ENCODE results near the gene TRIP12.

The TRIP12 gene

DNA sequence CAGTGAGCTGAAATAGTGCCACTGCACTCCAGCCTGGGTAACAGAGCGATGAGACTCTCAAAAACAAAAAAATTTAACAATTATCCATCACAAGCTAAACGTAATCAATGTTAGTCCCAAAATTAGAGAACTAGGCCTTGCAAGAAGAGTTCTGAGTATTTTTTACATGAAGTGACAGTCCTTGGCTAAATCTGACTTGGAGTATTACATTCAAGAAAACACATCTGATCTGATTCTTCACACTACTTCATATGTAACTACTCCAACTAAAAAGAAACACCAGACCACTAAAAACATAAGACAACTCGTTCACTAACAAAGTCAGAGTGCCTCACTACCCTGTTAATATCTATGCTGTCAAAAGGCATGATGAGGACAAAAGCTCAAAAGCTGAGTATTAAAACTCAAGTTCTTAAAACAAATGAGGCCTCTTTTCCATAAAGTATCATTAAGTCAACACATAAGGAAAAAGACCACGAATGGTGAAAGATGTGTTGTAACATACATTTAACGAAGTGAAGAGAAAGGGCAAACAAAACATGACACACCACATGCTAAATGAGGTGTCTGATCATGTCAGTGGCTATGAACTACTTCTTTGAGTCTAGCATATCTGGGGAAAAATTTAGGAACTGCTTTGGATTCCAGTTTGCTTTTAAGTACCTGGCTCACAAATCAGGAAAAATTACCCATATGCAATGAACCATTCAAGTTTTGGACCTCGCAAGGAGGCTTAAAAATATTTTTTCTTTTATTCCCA, 42.4 kb downstream of the TRIP12 start:
- WGBS, 2 experiments = 95 to 96% methylated on average over 6 of the region's 6 CpGs
- Histone ChIP-seq H3K9me3 (ENCODE audit: control insufficient read depth, low read length) (no peaks in the 10 kb centered on the region), H3K27ac (ENCODE audit: insufficient read depth, low read depth, low read length, poor library complexity, severe bottlenecking) (no peak overlapping the region), H3K4me3 (ENCODE audit: insufficient read depth, low read depth, low read length) (no peak overlapping the region), H3K27me3 (ENCODE audit: control insufficient read depth, insufficient read depth, low read length, poor library complexity, severe bottlenecking) (no peaks in the 10 kb centered on the region), H3K36me3 (ENCODE audit: control insufficient read depth, insufficient read depth, low read length) (peaks cover 10% of the 10 kb centered on the region), H3K4me1 (ENCODE audit: control insufficient read depth, insufficient read depth, low read length) (no peaks in the 10 kb centered on the region)

GRCh38 chr2:229875549-229875948, 46.3 kb downstream of the TRIP12 start:
- Histone ChIP-seq H3K9me3 (ENCODE audit: control insufficient read depth, low read length) (no peaks in the 10 kb centered on the region), H3K27me3 (ENCODE audit: control insufficient read depth, insufficient read depth, low read length, poor library complexity, severe bottlenecking) (no peaks in the 10 kb centered on the region), H3K4me3 (ENCODE audit: insufficient read depth, low read depth, low read length) (no peak overlapping the region), H3K27ac (ENCODE audit: insufficient read depth, low read depth, low read length, poor library complexity, severe bottlenecking) (no peak overlapping the region), H3K36me3 (ENCODE audit: control insufficient read depth, insufficient read depth, low read length) (peaks cover 8% of the 10 kb centered on the region), H3K4me1 (ENCODE audit: control insufficient read depth, insufficient read depth, low read length) (no peaks in the 10 kb centered on the region)
- 77% methylated on average over 1 of the region's 2 CpGs; no CpG with 5 or more reads in 1 of the 2 experiments for WGBS, 2 experiments

- H3K9me3 ChIP-seq (ENCODE audit: control insufficient read depth, low read length) = no peaks in the 10 kb centered on the region
- WGBS, 2 experiments = 95 to 100% methylated on average over 2 to 4 of the region's 4 CpGs
- H3K27ac ChIP-seq (ENCODE audit: insufficient read depth, low read depth, low read length, poor library complexity, severe bottlenecking) = no peak overlapping the region
- H3K4me1 ChIP-seq (ENCODE audit: control insufficient read depth, insufficient read depth, low read length) = no peaks in the 10 kb centered on the region
- H3K36me3 ChIP-seq (ENCODE audit: control insufficient read depth, insufficient read depth, low read length) = peaks cover 6% of the 10 kb centered on the region
- no peaks in the 10 kb centered on the region for H3K27me3 ChIP-seq (ENCODE audit: control insufficient read depth, insufficient read depth, low read length, poor library complexity, severe bottlenecking)
- H3K4me3 ChIP-seq (ENCODE audit: insufficient read depth, low read depth, low read length) = no peak overlapping the region
Observed at GRCh38 chr2:229874647-229875046, 47.2 kb downstream of the TRIP12 start.

GRCh38 chr2:229873123-229873581, 48.7 kb downstream of the TRIP12 start:
- Histone ChIP-seq H3K4me3 (ENCODE audit: insufficient read depth, low read depth, low read length) (no peak overlapping the region), H3K27ac (ENCODE audit: insufficient read depth, low read depth, low read length, poor library complexity, severe bottlenecking) (no peak overlapping the region), H3K4me1 (ENCODE audit: control insufficient read depth, insufficient read depth, low read length) (no peaks in the 10 kb centered on the region), H3K36me3 (ENCODE audit: control insufficient read depth, insufficient read depth, low read length) (peaks cover 6% of the 10 kb centered on the region), H3K27me3 (ENCODE audit: control insufficient read depth, insufficient read depth, low read length, poor library complexity, severe bottlenecking) (no peaks in the 10 kb centered on the region), H3K9me3 (ENCODE audit: control insufficient read depth, low read length) (no peaks in the 10 kb centered on the region)
- 83 to 100% methylated on average over 1 of the region's 1 CpG for WGBS, 2 experiments

DNA sequence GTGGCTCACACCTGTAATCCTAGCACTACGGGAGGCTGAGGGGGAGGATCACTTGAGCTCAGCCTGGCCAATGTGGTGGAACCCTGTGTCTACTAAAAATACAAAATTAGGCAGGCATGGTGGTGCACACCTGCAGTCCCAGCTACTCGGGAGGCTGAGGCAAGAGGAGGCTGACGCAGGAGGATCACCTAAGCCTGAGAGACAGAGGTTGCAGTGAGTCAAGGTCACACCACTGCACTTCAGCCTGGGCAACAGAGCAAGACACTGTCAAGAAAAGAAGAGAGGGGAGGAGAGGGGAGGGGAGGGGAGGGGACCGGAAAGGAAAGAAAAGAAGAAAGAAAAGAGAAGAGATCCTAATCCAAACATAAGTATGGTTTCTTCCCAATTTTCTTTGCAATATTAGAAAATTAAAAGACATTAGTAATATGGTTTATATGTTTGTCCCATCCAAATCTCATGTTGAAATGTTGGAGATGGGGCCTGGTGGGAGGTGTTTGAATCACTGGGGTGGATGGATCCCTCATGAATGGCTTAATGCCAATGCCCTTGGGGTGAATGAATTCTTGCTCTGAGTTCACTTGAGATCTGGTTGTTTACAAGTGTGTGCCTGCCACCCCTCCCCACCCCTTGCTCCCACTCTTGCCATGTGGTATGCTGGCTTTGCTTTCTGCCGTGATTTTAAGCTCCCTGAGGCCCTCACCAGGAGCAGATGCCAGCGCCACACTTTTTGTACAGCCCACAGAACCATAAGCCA, 50.7 kb downstream of the TRIP12 start:
- Histone ChIP-seq H3K27me3 (ENCODE audit: control insufficient read depth, insufficient read depth, low read length, poor library complexity, severe bottlenecking) (no peaks in the 10 kb centered on the region), H3K4me1 (ENCODE audit: control insufficient read depth, insufficient read depth, low read length) (no peaks in the 10 kb centered on the region), H3K36me3 (ENCODE audit: control insufficient read depth, insufficient read depth, low read length) (no peaks in the 10 kb centered on the region), H3K27ac (ENCODE audit: insufficient read depth, low read depth, low read length, poor library complexity, severe bottlenecking) (no peak overlapping the region), H3K9me3 (ENCODE audit: control insufficient read depth, low read length) (no peaks in the 10 kb centered on the region), H3K4me3 (ENCODE audit: insufficient read depth, low read depth, low read length) (no peak overlapping the region)
- WGBS, 2 experiments = 92 to 96% methylated on average over 6 of the region's 6 CpGs

DNA sequence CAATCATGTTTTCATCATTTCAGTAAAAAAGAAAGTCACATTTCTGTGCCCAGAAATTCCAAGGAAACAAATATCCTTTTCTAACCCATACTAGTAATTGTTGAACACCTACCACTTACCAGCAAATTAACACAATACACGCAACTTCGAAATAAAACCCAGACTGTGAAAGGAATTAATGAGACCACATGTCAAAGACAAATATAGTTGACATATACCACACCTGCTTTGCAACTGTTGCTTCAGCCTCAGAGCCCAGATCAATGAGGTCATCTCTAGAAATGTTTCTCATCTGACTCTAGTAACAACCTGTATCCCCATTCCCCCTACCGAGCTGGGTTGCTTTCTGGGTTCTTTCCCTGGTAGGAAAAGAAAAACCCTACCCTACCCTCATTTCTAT, 52.6 kb downstream of the TRIP12 start:
- H3K27ac ChIP-seq (ENCODE audit: insufficient read depth, low read depth, low read length, poor library complexity, severe bottlenecking) = no peak overlapping the region
- WGBS, 2 experiments = 91 to 97% methylated on average over 3 of the region's 3 CpGs
- H3K36me3 ChIP-seq (ENCODE audit: control insufficient read depth, insufficient read depth, low read length) = no peaks in the 10 kb centered on the region
- no peaks in the 10 kb centered on the region for H3K27me3 ChIP-seq (ENCODE audit: control insufficient read depth, insufficient read depth, low read length, poor library complexity, severe bottlenecking)
- H3K4me3 ChIP-seq (ENCODE audit: insufficient read depth, low read depth, low read length) = no peak overlapping the region
- H3K4me1 ChIP-seq (ENCODE audit: control insufficient read depth, insufficient read depth, low read length) = no peaks in the 10 kb centered on the region
- H3K9me3 ChIP-seq (ENCODE audit: control insufficient read depth, low read length) = no peaks in the 10 kb centered on the region

GRCh38 chr2:229868794-229869193, 53.0 kb downstream of the TRIP12 start:
- 86 to 100% methylated on average over 1 to 2 of the region's 2 CpGs for WGBS, 2 experiments
- no peak overlapping the region for H3K4me3 ChIP-seq (ENCODE audit: insufficient read depth, low read depth, low read length)
- H3K27ac ChIP-seq (ENCODE audit: insufficient read depth, low read depth, low read length, poor library complexity, severe bottlenecking) = no peak overlapping the region
- H3K9me3 ChIP-seq (ENCODE audit: control insufficient read depth, low read length) = no peaks in the 10 kb centered on the region
- no peaks in the 10 kb centered on the region for H3K27me3 ChIP-seq (ENCODE audit: control insufficient read depth, insufficient read depth, low read length, poor library complexity, severe bottlenecking)
- no peaks in the 10 kb centered on the region for H3K36me3 ChIP-seq (ENCODE audit: control insufficient read depth, insufficient read depth, low read length)
- no peaks in the 10 kb centered on the region for H3K4me1 ChIP-seq (ENCODE audit: control insufficient read depth, insufficient read depth, low read length)

DNA sequence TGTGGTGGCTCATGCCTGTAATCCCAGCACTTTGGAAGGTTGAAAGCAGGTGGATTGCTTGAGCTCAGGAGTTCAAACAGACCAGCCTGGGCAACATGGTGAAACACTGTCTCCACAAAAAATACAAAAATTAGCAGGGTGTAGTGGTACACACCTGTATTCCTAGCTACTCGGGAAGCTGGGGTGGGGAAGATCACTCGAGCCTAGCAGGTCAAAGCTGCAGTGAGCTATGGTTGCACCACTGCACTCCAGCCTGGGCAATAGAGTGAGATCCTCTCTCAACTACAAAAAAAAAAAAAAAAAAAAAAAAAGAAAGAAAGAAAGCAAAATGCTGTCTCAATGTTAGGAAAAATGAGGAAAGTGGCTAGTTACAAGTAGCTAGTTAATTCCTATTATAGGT, 56.8 kb downstream of the TRIP12 start:
- Histone ChIP-seq H3K27ac (ENCODE audit: insufficient read depth, low read depth, low read length, poor library complexity, severe bottlenecking) (no peak overlapping the region), H3K9me3 (ENCODE audit: control insufficient read depth, low read length) (no peaks in the 10 kb centered on the region), H3K36me3 (ENCODE audit: control insufficient read depth, insufficient read depth, low read length) (no peaks in the 10 kb centered on the region), H3K27me3 (ENCODE audit: control insufficient read depth, insufficient read depth, low read length, poor library complexity, severe bottlenecking) (no peaks in the 10 kb centered on the region), H3K4me1 (ENCODE audit: control insufficient read depth, insufficient read depth, low read length) (no peaks in the 10 kb centered on the region), H3K4me3 (ENCODE audit: insufficient read depth, low read depth, low read length) (no peak overlapping the region)
- WGBS, 2 experiments = 88 to 93% methylated on average over 2 of the region's 2 CpGs

DNA sequence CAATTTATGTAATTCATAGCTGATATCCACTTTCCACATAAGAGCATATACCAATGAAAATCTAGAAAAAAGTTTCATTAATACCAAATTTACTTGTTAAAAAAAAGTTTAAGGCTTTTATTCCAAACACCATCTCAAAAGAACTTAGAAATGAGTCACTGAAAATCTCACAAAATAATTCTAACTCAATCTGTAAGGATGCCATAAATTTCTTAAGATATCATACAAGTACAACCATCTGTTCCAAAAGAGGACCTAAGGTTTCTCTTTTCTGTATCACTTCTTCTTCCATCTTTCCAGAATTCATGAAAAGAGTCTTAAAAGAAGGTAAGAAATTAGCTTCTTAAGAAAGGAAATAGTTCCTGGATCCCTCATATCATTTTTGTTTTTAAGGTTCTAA, 60.4 kb downstream of the TRIP12 start:
- no peaks in the 10 kb centered on the region for H3K27me3 ChIP-seq (ENCODE audit: control insufficient read depth, insufficient read depth, low read length, poor library complexity, severe bottlenecking)
- H3K9me3 ChIP-seq (ENCODE audit: control insufficient read depth, low read length) = no peaks in the 10 kb centered on the region
- no peak overlapping the region for H3K27ac ChIP-seq (ENCODE audit: insufficient read depth, low read depth, low read length, poor library complexity, severe bottlenecking)
- no peaks in the 10 kb centered on the region for H3K4me1 ChIP-seq (ENCODE audit: control insufficient read depth, insufficient read depth, low read length)
- no peak overlapping the region for H3K4me3 ChIP-seq (ENCODE audit: insufficient read depth, low read depth, low read length)
- peaks cover 14% of the 10 kb centered on the region for H3K36me3 ChIP-seq (ENCODE audit: control insufficient read depth, insufficient read depth, low read length)

DNA sequence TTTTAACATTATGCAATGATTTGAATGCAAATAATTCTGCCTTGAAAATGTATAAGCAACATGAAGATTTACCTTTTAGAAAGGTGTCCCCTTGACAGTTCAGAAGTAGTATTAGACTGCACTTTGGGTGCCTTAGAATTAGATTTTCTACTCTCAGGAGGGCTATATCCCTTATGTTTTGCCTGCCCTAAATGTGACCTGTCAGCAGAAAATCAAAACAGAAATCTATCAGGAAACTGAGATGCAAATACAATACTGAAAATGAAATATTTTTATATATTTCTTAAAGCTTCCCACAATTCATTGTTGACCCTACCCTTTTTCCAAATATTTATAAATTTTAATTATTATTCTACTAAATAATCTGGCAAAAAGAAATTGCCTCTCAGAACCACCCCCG, 61.5 kb downstream of the TRIP12 start:
- H3K27me3 ChIP-seq (ENCODE audit: control insufficient read depth, insufficient read depth, low read length, poor library complexity, severe bottlenecking) = no peaks in the 10 kb centered on the region
- no peak overlapping the region for H3K4me3 ChIP-seq (ENCODE audit: insufficient read depth, low read depth, low read length)
- H3K9me3 ChIP-seq (ENCODE audit: control insufficient read depth, low read length) = no peaks in the 10 kb centered on the region
- H3K36me3 ChIP-seq (ENCODE audit: control insufficient read depth, insufficient read depth, low read length) = peaks cover 14% of the 10 kb centered on the region
- WGBS, 2 experiments = 100% methylated on average over 1 of the region's 1 CpG
- H3K27ac ChIP-seq (ENCODE audit: insufficient read depth, low read depth, low read length, poor library complexity, severe bottlenecking) = no peak overlapping the region
- H3K4me1 ChIP-seq (ENCODE audit: control insufficient read depth, insufficient read depth, low read length) = no peaks in the 10 kb centered on the region

Measured in ectodermal cell (in vitro differentiated cells).